K562 (cell line): ENCODE results near the gene TSEN34. TPM values are rescaled to one million over a fixed set of nuclear protein-coding genes. Genes with fewer than 3 reads are reported as not detected.

Experiments used
- CBFB ChIP-seq: sonication (generic); formaldehyde crosslinking; IDR thresholded peaks from 2 replicates; pipeline ENCODE4 v1.4.0; 2020; ENCODE audit warnings: mild to moderate bottlenecking, missing genetic modification reagents
- CREM ChIP-seq: IDR thresholded peaks from 2 replicates; pipeline ENCODE4 v1.6.1; 2014; ENCODE audit warnings: antibody characterized with exemption, low read depth
- EP300 ChIP-seq: IDR thresholded peaks from 2 replicates; pipeline ENCODE4 v1.6.1; 2012; ENCODE audit warnings: low read length, improper control_type of control experiment
- GABPA ChIP-seq: fragments of 200-800 bp; sonication (Bioruptor generic); conservative IDR thresholded peaks from 2 replicates; pipeline ENCODE4 v1.6.1; 2016; ENCODE audit warnings: low read depth, missing genetic modification characterization, missing compliant biosample characterization
- MAFK ChIP-seq: IDR thresholded peaks from 2 replicates; pipeline ENCODE4 v1.6.1; 2011; ENCODE audit warnings: low read length, improper control_type of control experiment
- MAZ ChIP-seq, 2 experiments: fragments of 450-650 bp in 1 of 2; sonication (generic) in 1 of 2; formaldehyde crosslinking; IDR thresholded peaks in 1 of 2; conservative IDR thresholded peaks in 1 of 2; 2 replicates each; pipeline versions ENCODE4 v1.4.0 to v1.5.0; 2020; ENCODE audit warnings: mild to moderate bottlenecking in 1 of 2, missing genetic modification reagents in 1 of 2
- MCM7 ChIP-seq, 2 experiments: fragments of 450-650 bp; IDR thresholded peaks; 2 replicates each; pipeline ENCODE4 v1.6.1; 2016 to 2018
- MXI1 ChIP-seq: IDR thresholded peaks from 2 replicates; pipeline ENCODE4 v1.6.1; 2011; ENCODE audit warnings: low read depth, mild to moderate bottlenecking, improper control_type of control experiment, low read length
- NR1H2 ChIP-seq: sonication (generic); formaldehyde crosslinking; IDR thresholded peaks from 2 replicates; pipeline ENCODE4 v1.4.0; 2020; ENCODE audit warnings: mild to moderate bottlenecking, missing genetic modification reagents
- RAD51 ChIP-seq: fragments of 450-650 bp; IDR thresholded peaks from 2 replicates; pipeline ENCODE4 v1.7.1; 2016; ENCODE audit warnings: low read depth, mild to moderate bottlenecking, borderline replicate concordance
- SAP30 ChIP-seq: fragments of 200-600 bp; sonication (generic); IDR thresholded peaks from 2 replicates; pipeline ENCODE4 v1.6.1; 2012; ENCODE audit warnings: borderline replicate concordance, low read depth, mild to moderate bottlenecking, moderate library complexity, low read length, control low read depth, inconsistent platforms; ENCODE audit not compliant: insufficient read depth, poor library complexity, severe bottlenecking
- SNIP1 ChIP-seq: fragments of 450-650 bp; IDR thresholded peaks from 2 replicates; pipeline ENCODE4 v1.7.1; 2017; ENCODE audit warnings: low read depth, mild to moderate bottlenecking
- ZNF24 ChIP-seq: fragments of 450-650 bp; IDR thresholded peaks from 2 replicates; pipeline ENCODE4 v1.6.1; 2016
- polyA plus RNA-seq, 8 experiments: library from polyadenylated mRNA; depleted of rRNA in 4 of 8; stranded (reverse) in 5 of 8; unstranded in 3 of 8; fragments of >200 nt; fragmentation: Nextera tagmentation in 2 of 8; fragmentation: Illumina TruSeq in 1 of 8; extraction: Ambion mirVana in 2 of 8; extraction: Trizol in 1 of 8; gene quantifications; 2 replicates each; pipeline versions ENCODE4 v1.2.1 to v1.2.3, GENCODE V29; 2011 to 2014; ENCODE audit warnings: inconsistent platforms in 1 of 8, missing spikeins in 1 of 8
- total RNA-seq, 7 experiments: library from RNA; depleted of rRNA in 6 of 7; stranded (reverse); fragments of >200 nt in 6 of 7; fragmentation: Illumina TruSeq in 2 of 7; extraction: Trizol in 2 of 7; gene quantifications; 2 replicates each; pipeline versions ENCODE4 v1.2.1 to v1.2.3, GENCODE V29; 2011 to 2021; ENCODE audit warnings: low replicate concordance in 1 of 7
- TF ChIP-seq, protein P1 (sequence below): sonication (generic); formaldehyde crosslinking; IDR thresholded peaks from 2 replicates; pipeline ENCODE4 v1.8.0; 2022; ENCODE audit warnings: missing genetic modification reagents, mild to moderate bottlenecking, borderline replicate concordance
- TF ChIP-seq, protein P2 (sequence below): fragments of 250-450 bp; sonication (Bioruptor Pico); IDR thresholded peaks from 2 replicates; pipeline ENCODE4 v1.4.0; 2020; ENCODE audit warnings: mild to moderate bottlenecking
- TF ChIP-seq, protein P3 (sequence below): fragments of 250-450 bp; sonication (Bioruptor Pico); IDR thresholded peaks from 2 replicates; pipeline ENCODE4 v1.8.0; 2022; ENCODE audit warnings: moderate library complexity, mild to moderate bottlenecking, inconsistent platforms
- TF ChIP-seq, protein P4 (sequence below): conservative IDR thresholded peaks from 2 replicates; pipeline ENCODE4 v1.6.1; 2011; ENCODE audit warnings: low read depth, mild to moderate bottlenecking, low read length; ENCODE audit not compliant: control insufficient read depth
- TF ChIP-seq, protein P5 (sequence below), 3 experiments: IDR thresholded peaks in 2 of 3; conservative IDR thresholded peaks in 1 of 3; 2 replicates each; pipeline ENCODE4 v1.5.1; 2011 to 2012; ENCODE audit warnings: low read length in 3 of 3, mild to moderate bottlenecking in 3 of 3, control low read depth in 2 of 3, improper control_type of control experiment in 1 of 3, inconsistent platforms in 1 of 3, low read depth in 1 of 3, mixed read lengths in 1 of 3, moderate library complexity in 1 of 3; ENCODE audit not compliant: insufficient read depth in 2 of 3
- TF ChIP-seq, protein P6 (sequence below): fragments of 450-650 bp; IDR thresholded peaks from 2 replicates; pipeline ENCODE4 v1.7.0; 2016; ENCODE audit warnings: borderline replicate concordance

TSEN34 gene
- total and polyA plus RNA-seq, 9 of the 15 experiments (the other 6 are each of a cell fraction or from before 2014, with no cell fraction given), result 3.1 to 57.6 (median 29.5) TPM

DNA sequence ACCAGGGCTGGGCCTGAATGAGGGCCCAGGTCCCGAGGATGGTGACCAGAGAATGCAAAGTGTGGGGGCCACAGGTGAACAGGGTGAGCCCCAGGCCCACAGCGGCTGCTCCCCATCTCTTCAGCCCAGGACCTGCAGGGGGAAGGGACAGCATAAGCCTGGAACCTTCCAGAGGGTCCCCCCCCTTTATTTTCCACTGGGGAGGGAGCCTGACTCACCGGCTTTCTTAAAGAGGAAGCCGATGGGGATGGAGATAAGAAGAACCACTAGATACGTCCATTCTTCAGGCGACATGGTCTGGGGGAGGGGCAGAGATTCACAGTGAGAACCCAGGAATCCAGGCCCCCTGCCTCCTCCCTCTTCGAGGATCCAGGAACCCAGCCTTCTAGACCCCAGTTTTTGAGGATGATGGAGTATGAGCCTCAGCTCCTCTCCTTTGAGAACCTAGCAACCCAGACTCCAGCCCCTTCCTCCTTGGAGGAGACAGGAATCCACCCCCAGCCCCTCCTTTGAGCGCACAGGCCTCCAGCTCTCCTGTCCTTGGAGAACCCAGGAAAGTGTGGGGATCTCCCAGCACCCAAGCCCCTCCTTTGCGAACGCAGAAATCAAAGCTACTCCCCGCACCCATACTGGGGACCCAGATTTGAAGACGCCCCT, 2.8 kb upstream of the TSEN34 start (continued):
- TF ChIP-seq SAP30 (no peak), SNIP1 (no peak), MAFK (no peak), NR1H2 (CRISPR knock-in tag) (no peak), MAZ (CRISPR knock-in tag; conservative IDR thresholded peaks at IDR 0.05 in 1 of 2, IDR thresholded peaks at IDR 0.05 in 1 of 2) (peak; percentile 85 to 92), EP300 (peak; percentile 78), MXI1 (no peak), CREM (peak; percentile 69), MCM7 (IDR thresholded peaks at IDR 0.05) (no peak), GABPA (tag) (0 out of 2 replicates have a peak, but pooled peaks have one; percentile 8), RAD51 (no peak), ZNF24 (no peak), CBFB (no peak)
- TF ChIP-seq, protein P1, sequence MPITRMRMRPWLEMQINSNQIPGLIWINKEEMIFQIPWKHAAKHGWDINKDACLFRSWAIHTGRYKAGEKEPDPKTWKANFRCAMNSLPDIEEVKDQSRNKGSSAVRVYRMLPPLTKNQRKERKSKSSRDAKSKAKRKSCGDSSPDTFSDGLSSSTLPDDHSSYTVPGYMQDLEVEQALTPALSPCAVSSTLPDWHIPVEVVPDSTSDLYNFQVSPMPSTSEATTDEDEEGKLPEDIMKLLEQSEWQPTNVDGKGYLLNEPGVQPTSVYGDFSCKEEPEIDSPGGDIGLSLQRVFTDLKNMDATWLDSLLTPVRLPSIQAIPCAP (CRISPR knock-in tag), result no peak
- TF ChIP-seq, protein P2, sequence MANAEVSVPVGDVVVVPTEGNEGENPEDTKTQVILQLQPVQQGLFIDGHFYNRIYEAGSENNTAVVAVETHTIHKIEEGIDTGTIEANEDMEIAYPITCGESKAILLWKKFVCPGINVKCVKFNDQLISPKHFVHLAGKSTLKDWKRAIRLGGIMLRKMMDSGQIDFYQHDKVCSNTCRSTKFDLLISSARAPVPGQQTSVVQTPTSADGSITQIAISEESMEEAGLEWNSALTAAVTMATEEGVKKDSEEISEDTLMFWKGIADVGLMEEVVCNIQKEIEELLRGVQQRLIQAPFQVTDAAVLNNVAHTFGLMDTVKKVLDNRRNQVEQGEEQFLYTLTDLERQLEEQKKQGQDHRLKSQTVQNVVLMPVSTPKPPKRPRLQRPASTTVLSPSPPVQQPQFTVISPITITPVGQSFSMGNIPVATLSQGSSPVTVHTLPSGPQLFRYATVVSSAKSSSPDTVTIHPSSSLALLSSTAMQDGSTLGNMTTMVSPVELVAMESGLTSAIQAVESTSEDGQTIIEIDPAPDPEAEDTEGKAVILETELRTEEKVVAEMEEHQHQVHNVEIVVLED (CRISPR knock-in tag), result no peak
- TF ChIP-seq, protein P3, sequence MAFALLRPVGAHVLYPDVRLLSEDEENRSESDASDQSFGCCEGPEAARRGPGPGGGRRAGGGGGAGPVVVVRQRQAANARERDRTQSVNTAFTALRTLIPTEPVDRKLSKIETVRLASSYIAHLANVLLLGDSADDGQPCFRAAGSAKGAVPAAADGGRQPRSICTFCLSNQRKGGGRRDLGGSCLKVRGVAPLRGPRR (CRISPR knock-in tag), result no peak
- TF ChIP-seq, protein P4, sequence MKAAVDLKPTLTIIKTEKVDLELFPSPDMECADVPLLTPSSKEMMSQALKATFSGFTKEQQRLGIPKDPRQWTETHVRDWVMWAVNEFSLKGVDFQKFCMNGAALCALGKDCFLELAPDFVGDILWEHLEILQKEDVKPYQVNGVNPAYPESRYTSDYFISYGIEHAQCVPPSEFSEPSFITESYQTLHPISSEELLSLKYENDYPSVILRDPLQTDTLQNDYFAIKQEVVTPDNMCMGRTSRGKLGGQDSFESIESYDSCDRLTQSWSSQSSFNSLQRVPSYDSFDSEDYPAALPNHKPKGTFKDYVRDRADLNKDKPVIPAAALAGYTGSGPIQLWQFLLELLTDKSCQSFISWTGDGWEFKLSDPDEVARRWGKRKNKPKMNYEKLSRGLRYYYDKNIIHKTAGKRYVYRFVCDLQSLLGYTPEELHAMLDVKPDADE, result no peak
- TF ChIP-seq, protein P5, sequence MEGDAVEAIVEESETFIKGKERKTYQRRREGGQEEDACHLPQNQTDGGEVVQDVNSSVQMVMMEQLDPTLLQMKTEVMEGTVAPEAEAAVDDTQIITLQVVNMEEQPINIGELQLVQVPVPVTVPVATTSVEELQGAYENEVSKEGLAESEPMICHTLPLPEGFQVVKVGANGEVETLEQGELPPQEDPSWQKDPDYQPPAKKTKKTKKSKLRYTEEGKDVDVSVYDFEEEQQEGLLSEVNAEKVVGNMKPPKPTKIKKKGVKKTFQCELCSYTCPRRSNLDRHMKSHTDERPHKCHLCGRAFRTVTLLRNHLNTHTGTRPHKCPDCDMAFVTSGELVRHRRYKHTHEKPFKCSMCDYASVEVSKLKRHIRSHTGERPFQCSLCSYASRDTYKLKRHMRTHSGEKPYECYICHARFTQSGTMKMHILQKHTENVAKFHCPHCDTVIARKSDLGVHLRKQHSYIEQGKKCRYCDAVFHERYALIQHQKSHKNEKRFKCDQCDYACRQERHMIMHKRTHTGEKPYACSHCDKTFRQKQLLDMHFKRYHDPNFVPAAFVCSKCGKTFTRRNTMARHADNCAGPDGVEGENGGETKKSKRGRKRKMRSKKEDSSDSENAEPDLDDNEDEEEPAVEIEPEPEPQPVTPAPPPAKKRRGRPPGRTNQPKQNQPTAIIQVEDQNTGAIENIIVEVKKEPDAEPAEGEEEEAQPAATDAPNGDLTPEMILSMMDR (IDR thresholded peaks at IDR 0.05 in 2 of 3, conservative IDR thresholded peaks at IDR 0.05 in 1 of 3; ENCODE audit: insufficient read depth in 2 of 3, low read depth in 1 of 3, low read length in 3 of 3), result no peak
- TF ChIP-seq, protein P6, sequence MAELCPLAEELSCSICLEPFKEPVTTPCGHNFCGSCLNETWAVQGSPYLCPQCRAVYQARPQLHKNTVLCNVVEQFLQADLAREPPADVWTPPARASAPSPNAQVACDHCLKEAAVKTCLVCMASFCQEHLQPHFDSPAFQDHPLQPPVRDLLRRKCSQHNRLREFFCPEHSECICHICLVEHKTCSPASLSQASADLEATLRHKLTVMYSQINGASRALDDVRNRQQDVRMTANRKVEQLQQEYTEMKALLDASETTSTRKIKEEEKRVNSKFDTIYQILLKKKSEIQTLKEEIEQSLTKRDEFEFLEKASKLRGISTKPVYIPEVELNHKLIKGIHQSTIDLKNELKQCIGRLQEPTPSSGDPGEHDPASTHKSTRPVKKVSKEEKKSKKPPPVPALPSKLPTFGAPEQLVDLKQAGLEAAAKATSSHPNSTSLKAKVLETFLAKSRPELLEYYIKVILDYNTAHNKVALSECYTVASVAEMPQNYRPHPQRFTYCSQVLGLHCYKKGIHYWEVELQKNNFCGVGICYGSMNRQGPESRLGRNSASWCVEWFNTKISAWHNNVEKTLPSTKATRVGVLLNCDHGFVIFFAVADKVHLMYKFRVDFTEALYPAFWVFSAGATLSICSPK, result no peak
